C4-2B (cell line): ENCODE results near the gene UNC13B.

ENCODE experiments used
- CTCF ChIP-seq: fragments of 450-650 bp; conservative IDR thresholded peaks from 2 replicates; pipeline ENCODE4 v1.5.1; 2017; ENCODE audit warnings: mild to moderate bottlenecking
- ZFX ChIP-seq: fragments of 450-650 bp; IDR thresholded peaks from 2 replicates; pipeline ENCODE4 v1.6.1; 2017

DNA sequence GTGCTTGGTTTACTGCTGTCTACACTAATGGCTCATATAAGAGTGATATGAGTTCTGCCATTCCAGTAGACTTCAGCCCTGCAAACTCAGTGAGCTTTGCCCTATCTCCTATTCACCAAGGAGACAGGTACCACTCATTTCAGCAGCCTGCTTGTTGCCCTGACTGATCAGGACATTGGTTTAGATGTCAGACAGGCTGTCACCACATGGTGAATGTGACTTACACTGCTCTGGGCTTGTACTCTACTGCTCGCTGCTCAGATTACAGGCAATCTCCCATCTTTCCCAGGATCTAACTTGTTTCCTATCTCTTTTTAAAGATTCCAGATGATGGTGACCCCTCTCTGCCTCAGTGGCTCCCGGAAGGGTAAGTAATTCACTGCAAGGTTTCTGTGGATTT, 204.8 kb downstream of the UNC13B start:
- TF ChIP-seq ZFX (no peak), CTCF (no peak)
